ENCODE results near the gene TMEM255B. TPM values are rescaled to one million over a fixed set of nuclear protein-coding genes. Genes with fewer than 3 reads are reported as not detected.

Gene TMEM255B
- total RNA-seq, 6 donors from 2014 or later, result 1.4 to 39.0 (median 13.8) TPM

DNA sequence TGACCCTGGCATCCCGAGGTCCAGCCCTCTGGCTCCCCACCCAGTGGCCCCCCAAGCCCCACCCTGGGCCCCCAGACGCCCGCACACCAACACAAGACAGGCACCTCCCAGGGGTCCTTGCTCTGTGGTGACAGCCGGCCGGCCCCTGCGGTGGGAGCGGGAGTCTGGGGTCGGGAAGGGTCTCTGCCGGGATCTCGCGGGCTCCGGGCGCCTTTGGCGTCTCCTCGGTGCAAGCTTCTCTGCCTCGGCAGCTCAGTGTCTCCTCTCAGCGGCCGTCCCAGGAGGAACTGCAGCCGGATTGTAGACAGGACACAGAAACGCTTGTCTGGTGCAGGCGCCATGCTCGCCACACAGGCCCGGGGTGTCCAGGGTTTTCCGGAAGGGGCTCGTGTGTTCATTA is 43.7 kb downstream of the TMEM255B start:
- Histone ChIP-seq H3K27ac (no peak overlapping the region), H3K4me1 (peaks cover 0 to 11% (median 8%) of the 10 kb centered on the region in 4 donors), H3K4me3 (no peak overlapping the region), H3K27me3 (no peaks in the 10 kb centered on the region), H3K9me3 (peaks cover 0 to 2% (median 0%) of the 10 kb centered on the region in 4 donors), H3K36me3 (no peaks in the 10 kb centered on the region)
- TF ChIP-seq POLR2AphosphoS5 (IDR thresholded peaks at IDR 0.05) (no peak), EP300 (IDR thresholded peaks at IDR 0.05) (no peak), POLR2A (IDR thresholded peaks at IDR 0.05) (no peak)
- TF ChIP-seq, protein P1, sequence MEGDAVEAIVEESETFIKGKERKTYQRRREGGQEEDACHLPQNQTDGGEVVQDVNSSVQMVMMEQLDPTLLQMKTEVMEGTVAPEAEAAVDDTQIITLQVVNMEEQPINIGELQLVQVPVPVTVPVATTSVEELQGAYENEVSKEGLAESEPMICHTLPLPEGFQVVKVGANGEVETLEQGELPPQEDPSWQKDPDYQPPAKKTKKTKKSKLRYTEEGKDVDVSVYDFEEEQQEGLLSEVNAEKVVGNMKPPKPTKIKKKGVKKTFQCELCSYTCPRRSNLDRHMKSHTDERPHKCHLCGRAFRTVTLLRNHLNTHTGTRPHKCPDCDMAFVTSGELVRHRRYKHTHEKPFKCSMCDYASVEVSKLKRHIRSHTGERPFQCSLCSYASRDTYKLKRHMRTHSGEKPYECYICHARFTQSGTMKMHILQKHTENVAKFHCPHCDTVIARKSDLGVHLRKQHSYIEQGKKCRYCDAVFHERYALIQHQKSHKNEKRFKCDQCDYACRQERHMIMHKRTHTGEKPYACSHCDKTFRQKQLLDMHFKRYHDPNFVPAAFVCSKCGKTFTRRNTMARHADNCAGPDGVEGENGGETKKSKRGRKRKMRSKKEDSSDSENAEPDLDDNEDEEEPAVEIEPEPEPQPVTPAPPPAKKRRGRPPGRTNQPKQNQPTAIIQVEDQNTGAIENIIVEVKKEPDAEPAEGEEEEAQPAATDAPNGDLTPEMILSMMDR (IDR thresholded peaks at IDR 0.05), result no peak
- ATAC-seq (ENCODE audit: low FRiP score in 2 of 2) (no peak), DNase-seq (peak in 1 of 2 donors; percentile 83)
- WGBS, 2 donors, result 61 to 73% methylated on average over 7 to 25 of the region's 25 CpGs

DNA sequence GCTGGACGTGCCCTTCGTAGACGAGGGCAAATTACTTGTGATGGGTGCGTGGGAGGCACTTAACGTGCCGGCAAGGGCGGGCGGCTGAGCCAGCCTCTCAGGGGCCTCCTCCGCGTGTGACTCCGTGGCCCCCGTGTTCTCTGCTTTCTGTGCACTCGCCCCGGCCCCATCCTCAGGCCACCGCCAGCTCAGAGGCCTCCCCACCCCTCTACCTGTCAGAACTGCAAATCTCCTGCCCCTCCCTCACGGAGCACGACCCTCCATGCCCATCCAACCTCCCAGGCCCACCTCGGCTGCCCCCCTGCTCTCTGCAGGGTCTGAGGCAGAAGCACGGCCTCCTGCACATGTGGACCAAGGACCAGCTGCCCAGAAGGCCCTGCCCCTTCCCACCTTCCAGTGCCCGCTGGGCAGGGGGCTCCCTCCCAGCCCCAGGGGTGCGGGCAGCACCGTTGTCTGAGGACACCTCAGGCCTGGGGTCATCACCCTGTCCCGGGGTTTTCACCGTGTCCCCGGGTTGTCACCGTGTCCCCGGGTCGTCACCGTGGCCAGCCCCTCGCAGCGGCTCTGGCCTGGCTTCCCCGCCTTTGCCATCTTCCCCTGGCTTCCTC is 44.5 kb downstream of the TMEM255B start:
- no peak overlapping the region for H3K4me3 ChIP-seq
- no peak for ATAC-seq (ENCODE audit: low FRiP score in 2 of 2)
- 74 to 82% methylated on average over 22 to 26 of the region's 32 CpGs for WGBS, 2 donors
- no peaks in the 10 kb centered on the region for H3K36me3 ChIP-seq
- TF ChIP-seq POLR2AphosphoS5 (IDR thresholded peaks at IDR 0.05) (no peak), POLR2A (IDR thresholded peaks at IDR 0.05) (no peak), EP300 (IDR thresholded peaks at IDR 0.05) (no peak)
- TF ChIP-seq, protein P1 (IDR thresholded peaks at IDR 0.05), result no peak
- H3K9me3 ChIP-seq, result peaks cover 0 to 9% (median 3%) of the 10 kb centered on the region in 4 donors
- H3K27me3 ChIP-seq, result no peaks in the 10 kb centered on the region
- peaks cover 0 to 11% (median 8%) of the 10 kb centered on the region in 4 donors for H3K4me1 ChIP-seq
- no peak for DNase-seq
- no peak overlapping the region for H3K27ac ChIP-seq

DNA sequence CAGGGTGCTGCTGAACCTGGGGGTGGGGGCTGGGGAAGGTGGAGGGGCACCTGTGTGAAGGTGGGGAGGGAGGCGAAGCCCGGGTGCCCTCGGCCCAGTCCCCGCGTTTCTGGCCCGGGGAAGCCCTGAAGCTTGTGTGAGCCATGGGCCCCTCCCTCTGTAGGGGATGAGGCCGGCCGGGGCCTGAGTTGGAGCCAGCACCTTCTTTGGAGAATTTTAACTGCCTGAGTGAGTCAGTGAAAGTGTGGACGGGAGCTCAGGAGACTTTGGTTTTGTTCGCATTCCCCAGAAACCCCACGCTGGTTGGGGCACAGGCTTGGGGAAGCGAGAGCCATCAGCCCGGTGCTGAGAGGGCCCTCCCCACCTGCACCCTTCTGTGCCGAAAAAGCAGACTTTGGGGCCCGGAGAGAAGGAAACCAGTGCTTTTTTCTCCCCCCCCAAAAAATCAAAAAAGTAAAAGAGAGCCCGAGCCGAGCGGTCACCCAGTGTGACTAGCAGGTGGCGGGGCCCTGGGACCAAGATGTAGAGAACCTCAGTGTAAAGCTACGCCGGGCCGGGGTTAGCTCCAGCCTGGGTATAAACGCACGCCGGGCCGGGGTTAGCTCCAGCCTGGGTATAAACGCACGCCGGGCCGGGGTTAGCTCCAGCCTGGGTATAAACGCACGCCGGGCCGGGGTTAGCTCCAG is 45.1 kb downstream of the TMEM255B start:
- ATAC-seq (ENCODE audit: low FRiP score in 2 of 2) (no peak), DNase-seq (no peak)
- peaks cover 0 to 15% (median 5%) of the 10 kb centered on the region in 4 donors for H3K9me3 ChIP-seq
- H3K27me3 ChIP-seq, result no peaks in the 10 kb centered on the region
- TF ChIP-seq POLR2AphosphoS5 (IDR thresholded peaks at IDR 0.05) (no peak), EP300 (IDR thresholded peaks at IDR 0.05) (no peak), POLR2A (IDR thresholded peaks at IDR 0.05) (no peak)
- TF ChIP-seq, protein P1 (IDR thresholded peaks at IDR 0.05), result no peak
- 93 to 94% methylated on average over 28 to 34 of the region's 34 CpGs for WGBS, 2 donors
- H3K4me1 ChIP-seq, result peaks cover 0 to 11% (median 8%) of the 10 kb centered on the region in 4 donors
- H3K4me3 ChIP-seq, result no peak overlapping the region
- H3K36me3 ChIP-seq, result no peaks in the 10 kb centered on the region
- H3K27ac ChIP-seq, result no peak overlapping the region

DNA sequence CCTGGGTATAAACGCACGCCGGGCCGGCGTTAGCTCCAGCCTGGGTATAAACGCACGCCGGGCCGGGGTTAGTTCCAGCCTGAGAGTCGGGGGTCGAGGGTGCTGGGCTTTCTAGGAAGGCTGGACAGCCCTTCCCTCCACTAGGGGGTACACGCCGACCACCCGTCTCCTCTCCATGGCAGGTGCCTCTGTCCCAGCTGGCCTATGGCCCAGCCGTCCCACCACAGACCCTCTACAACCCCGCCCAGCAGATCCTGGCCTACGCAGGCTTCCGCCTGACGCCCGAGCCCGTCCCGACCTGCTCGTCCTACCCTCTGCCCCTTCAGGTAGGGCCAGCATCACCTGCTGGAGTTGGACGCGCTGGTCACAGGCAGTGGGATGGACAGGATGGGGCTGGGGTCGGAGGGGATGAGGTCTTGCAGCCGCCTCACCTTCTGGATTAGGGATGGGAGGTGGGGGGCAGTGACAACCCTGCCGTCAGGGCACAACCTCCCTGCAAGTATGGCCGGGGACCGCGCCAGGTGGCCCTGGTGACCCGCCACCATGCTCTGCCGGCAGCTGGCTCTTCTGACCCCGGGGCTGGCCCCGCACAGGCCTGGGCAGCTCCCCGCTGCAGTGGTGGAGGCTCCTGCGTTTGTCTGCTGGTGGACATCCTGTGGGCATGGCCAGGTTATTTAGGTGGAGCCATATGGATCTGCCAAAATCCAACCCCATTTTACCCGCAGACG is 45.8 kb downstream of the TMEM255B start:
- no peak for ATAC-seq (ENCODE audit: low FRiP score in 2 of 2)
- Histone ChIP-seq H3K4me1 (peaks cover 0 to 11% (median 8%) of the 10 kb centered on the region in 4 donors), H3K4me3 (no peak overlapping the region), H3K36me3 (no peaks in the 10 kb centered on the region), H3K27ac (no peak overlapping the region), H3K27me3 (no peaks in the 10 kb centered on the region), H3K9me3 (peaks cover 0 to 15% (median 5%) of the 10 kb centered on the region in 4 donors)
- TF ChIP-seq, protein P1 (IDR thresholded peaks at IDR 0.05), result no peak
- no peak for TF ChIP-seq EP300 (IDR thresholded peaks at IDR 0.05)
- no peak for TF ChIP-seq POLR2A (IDR thresholded peaks at IDR 0.05)
- no peak for TF ChIP-seq POLR2AphosphoS5 (IDR thresholded peaks at IDR 0.05)
- peak in 1 of 2 donors; percentile 77 for DNase-seq
- WGBS, 2 donors, result 90% methylated on average over 31 to 37 of the region's 39 CpGs

Data from upper lobe of left lung (tissue), 6 donors.